Activated T-helper 1 cell treated with anti-CD3 and anti-CD28 coated beads, Interleukin-12 subunit alpha, Interleukin-12 subunit beta, Interleukin-2, Interleukin-4 antibody, amounts not matched to agents 30 ng/mL and 10 ng/mL and 1 ng/mL, durations not matched to agents 14 hours and 24 hours and 36 hours (primary cell): ENCODE measurements around the gene PLEKHM2. TPM values are rescaled to one million over a fixed set of nuclear protein-coding genes. Genes with fewer than 3 reads are reported as not detected.
"Not testable (repeated sequence)": the region's sequence is repeated elsewhere in the genome, so short reads cannot be mapped to it uniquely, and the experiment has no call there.

Source experiments
- DNase-seq: peaks from one replicate; pipeline ENCODE4 v3.0.0; 2021; ENCODE audit warnings: low spot score
- H3K27ac Mint-ChIP-seq: one replicate; pipeline ENCODE4 v1.8.0; 2021; ENCODE audit warnings: mild to moderate bottlenecking, mixed read lengths
- H3K27me3 Mint-ChIP-seq: one replicate; pipeline ENCODE4 v1.8.0; 2022; ENCODE audit warnings: mild to moderate bottlenecking, moderate library complexity, mixed read lengths; ENCODE audit not compliant: insufficient read depth
- H3K36me3 Mint-ChIP-seq: one replicate; pipeline ENCODE4 v1.8.0; 2021; ENCODE audit warnings: low read depth, mixed read lengths
- H3K4me1 Mint-ChIP-seq: one replicate; pipeline ENCODE4 v1.8.0; 2021; ENCODE audit warnings: low read depth, mixed read lengths
- H3K4me3 Mint-ChIP-seq: one replicate; pipeline ENCODE4 v1.8.0; 2021; ENCODE audit warnings: mild to moderate bottlenecking, moderate library complexity, mixed read lengths
- H3K9me3 Mint-ChIP-seq: one replicate; pipeline ENCODE4 v1.8.0; 2021; ENCODE audit warnings: mixed read lengths
- intact Hi-C: fragments of 100-400 bp; cut with micrococcal nuclease; formaldehyde crosslinking; loops from one replicate; pipeline ENCODE4 v1.15.1; 2024
- total RNA-seq: library from RNA; stranded (reverse); gene quantifications from 2 replicates; pipeline ENCODE4 v1.2.3, GENCODE V29; 2022

The PLEKHM2 gene
- total RNA-seq, 1 donor from 2014 or later = 66.2 TPM

DNA sequence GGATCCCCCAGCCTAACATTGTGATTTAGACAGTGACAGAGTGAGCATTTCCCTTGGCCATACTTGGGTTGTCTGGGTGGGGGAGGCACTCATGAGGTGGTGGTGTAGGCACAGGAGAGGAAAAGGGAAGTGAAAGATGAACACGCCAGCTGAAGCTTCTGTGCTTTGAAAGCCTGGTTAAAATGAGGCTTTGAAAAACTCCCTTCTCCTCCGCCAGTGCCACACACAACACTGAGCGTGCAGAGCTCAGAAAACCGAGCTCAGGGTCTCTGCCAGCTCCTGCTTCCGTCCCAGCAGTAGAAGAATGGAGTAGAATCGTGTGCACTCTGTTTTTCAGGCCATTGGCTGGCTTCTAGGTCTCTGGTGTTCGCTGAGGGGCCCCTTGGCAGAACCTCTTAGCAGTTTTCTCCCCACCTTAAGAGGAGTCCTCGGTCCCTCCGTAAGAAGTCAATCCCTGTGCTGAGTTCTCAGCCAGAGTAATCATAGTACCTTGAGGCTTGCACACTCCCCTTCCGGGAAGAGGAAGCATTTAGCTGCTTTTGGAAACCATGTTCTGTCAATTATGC is 12.9 kb downstream of the PLEKHM2 start:
- peak; percentile 47 for DNase-seq
- intact Hi-C loops = loop anchor here (1.0 kb wide), 1 partner anchor 44 kb away; no protein-coding TSS in a partner anchor
- H3K9me3 Mint-ChIP-seq = no peaks in the 10 kb centered on the region
- H3K4me3 Mint-ChIP-seq = peak overlapping the region; percentile 86
- H3K27ac Mint-ChIP-seq = peak overlapping the region; percentile 95
- H3K27me3 Mint-ChIP-seq = no peaks in the 10 kb centered on the region
- peaks cover 32% of the 10 kb centered on the region for H3K4me1 Mint-ChIP-seq
- H3K36me3 Mint-ChIP-seq = peaks cover 12% of the 10 kb centered on the region

DNA sequence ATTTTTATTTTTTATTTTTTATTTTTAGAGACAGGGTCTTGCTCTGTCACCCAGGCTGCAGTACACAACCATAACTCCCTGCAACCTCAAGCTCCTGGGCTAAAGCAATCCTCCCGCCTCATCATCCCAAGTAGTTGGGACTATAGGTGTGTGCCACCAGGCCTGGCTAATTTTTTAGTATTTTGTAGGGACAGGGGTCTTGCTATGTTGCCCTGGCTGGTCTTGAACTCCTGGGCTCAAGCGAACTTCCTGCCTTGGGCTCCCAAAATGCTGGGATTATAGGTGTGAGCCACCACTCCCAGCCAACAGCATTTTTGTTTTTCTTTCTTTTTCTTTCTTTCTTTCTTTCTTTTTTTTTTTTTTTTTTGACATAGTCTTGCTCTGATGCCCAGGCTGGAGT is 14.1 kb downstream of the PLEKHM2 start:
- peak overlapping the region; percentile 65 for H3K27ac Mint-ChIP-seq
- no peaks in the 10 kb centered on the region for H3K27me3 Mint-ChIP-seq
- H3K4me1 Mint-ChIP-seq = peaks cover 32% of the 10 kb centered on the region
- DNase-seq = no peak
- H3K36me3 Mint-ChIP-seq = peaks cover 12% of the 10 kb centered on the region
- H3K9me3 Mint-ChIP-seq = no peaks in the 10 kb centered on the region
- peak overlapping the region; percentile 51 for H3K4me3 Mint-ChIP-seq
- intact Hi-C loops = no loop called here

DNA sequence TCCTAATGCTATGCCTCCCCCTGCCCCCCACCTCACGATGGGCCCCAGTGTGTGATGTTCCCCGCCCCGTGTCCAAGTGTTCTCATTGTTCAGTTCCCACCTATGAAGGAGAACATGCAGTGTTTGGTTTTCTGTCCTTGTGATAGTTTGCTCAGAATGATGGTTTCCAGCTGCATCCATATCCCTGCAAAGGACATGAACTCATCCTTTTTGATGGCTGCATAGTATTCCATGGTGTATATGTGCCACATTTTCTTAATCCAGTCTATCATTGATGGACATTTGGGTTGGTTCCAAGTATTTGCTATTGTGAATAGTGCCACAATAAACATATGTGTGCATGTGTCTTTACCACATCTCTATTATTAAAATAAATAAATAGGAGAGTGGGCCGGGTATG is 15.2 kb downstream of the PLEKHM2 start:
- intact Hi-C loops = not testable (repeated sequence)

DNA sequence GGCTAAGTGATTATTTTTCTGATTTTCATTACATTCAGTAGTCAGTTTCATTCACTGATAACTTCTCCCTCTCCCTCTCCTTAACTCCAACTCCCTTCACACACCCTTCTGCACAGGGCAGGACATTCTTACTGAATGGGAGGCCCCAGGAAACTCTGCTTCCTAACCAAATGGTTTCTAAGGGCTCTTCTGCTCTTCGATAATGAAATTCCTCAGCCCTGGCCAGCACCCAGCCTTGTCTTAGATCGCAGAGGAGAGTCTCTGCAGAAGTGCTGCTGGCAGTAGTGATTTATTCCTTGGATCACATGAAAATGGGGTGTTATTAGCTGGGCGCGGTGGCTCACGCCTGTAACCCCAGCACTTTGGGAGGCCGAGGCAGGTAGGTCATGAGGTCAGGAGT is 16.4 kb downstream of the PLEKHM2 start:
- Mint-ChIP-seq H3K4me1 (peaks cover 35% of the 10 kb centered on the region), H3K27ac (no peak overlapping the region), H3K36me3 (peaks cover 14% of the 10 kb centered on the region), H3K27me3 (no peaks in the 10 kb centered on the region), H3K9me3 (no peaks in the 10 kb centered on the region), H3K4me3 (no peak overlapping the region)
- no peak for DNase-seq
- intact Hi-C loops = no loop called here

More for the DNA sequence above, 15.2 kb downstream of the PLEKHM2 start:
- H3K27ac Mint-ChIP-seq, H3K9me3 Mint-ChIP-seq, H3K4me3 Mint-ChIP-seq, DNase-seq, H3K27me3 Mint-ChIP-seq: not testable (repeated sequence)
- peaks cover 14% of the 10 kb centered on the region for H3K36me3 Mint-ChIP-seq
- peaks cover 44% of the 10 kb centered on the region for H3K4me1 Mint-ChIP-seq

DNA sequence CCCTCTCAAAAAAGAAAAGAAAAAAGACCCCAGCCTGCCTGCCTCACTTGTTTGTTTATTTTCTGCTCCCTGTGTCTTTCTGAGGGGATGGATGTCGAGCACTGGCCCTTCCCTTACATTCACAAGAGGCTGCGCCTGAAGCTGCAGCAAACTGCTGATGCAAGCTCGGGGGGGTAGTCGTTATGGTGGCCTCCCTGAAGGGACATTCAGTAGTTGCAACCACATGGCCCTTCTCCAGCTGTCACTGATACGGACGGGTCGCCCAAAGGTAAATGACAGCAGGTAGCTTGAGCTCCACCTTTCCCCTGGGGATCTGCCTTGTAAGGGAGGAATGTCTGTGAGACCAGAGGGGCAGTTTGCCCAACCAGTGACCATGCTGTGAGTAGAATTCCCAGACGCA is 17.7 kb downstream of the PLEKHM2 start:
- peaks cover 33% of the 10 kb centered on the region for H3K4me1 Mint-ChIP-seq
- intact Hi-C loops = no loop called here
- no peak for DNase-seq
- peaks cover 23% of the 10 kb centered on the region for H3K36me3 Mint-ChIP-seq
- no peak overlapping the region for H3K27ac Mint-ChIP-seq
- no peak overlapping the region for H3K4me3 Mint-ChIP-seq
- no peaks in the 10 kb centered on the region for H3K9me3 Mint-ChIP-seq
- H3K27me3 Mint-ChIP-seq = no peaks in the 10 kb centered on the region

DNA sequence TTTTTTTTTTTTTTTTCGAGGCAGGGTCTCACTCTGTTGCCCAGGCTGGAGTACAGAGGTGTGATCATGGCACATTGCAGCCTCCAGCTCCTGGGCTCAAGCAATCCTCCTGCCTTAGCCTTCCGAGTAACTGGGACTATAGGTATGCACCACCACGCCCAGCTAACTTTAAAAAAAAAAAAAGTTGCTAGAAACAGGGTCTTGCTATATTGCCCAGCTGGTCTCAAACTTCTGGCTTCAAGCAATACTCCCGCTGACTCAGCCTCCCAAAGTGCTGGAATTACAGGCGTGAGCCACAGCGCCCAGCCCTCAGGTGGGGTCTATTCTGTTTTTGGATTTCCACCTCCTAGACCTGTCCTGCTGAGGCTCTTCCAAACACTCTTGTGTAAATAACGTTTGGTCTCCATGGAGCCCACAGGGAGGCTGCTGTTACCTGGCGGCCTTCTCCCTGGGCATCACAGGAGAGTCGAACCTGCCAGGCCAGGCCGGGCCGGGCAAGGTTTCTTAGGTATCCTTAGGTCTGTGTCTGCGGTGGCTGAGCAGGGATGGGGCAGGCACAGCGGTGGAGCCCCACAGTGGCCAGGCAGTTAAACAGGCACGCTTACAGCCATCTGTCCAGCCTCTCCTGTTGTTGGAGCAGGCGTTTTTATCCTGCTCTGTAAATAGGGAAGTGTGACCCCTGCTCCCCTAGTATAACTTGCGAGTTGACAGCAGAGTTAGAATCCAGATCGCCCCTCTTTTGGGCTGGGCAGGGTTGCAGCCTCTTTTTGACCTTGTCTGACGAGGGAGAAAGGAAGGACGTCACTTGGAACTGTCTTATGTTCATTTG is 18.8 kb downstream of the PLEKHM2 start:
- H3K4me3 Mint-ChIP-seq = no peak overlapping the region
- peaks cover 24% of the 10 kb centered on the region for H3K4me1 Mint-ChIP-seq
- no peaks in the 10 kb centered on the region for H3K9me3 Mint-ChIP-seq
- peaks cover 20% of the 10 kb centered on the region for H3K36me3 Mint-ChIP-seq
- intact Hi-C loops = no loop called here
- no peak overlapping the region for H3K27ac Mint-ChIP-seq
- no peaks in the 10 kb centered on the region for H3K27me3 Mint-ChIP-seq
- DNase-seq = no peak

DNA sequence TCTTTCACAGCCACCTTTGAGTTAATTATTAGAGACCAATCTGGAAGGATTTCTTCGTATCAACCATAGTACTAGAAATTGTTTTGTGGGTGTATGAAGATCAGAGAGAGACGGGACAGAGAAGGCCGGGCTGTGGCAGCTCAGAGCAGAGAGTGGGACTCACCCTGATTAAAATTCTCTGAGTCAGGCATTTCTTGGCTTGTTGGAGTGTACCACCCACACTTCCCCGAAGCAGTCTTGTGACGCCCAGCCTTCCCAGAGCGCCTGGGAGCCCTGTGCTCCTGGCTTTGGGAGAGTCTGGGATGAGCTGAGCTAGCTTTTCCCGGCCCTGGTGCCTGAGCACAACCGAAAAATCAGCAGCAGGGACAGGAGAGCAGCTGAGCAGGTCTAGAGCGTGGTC is 19.4 kb downstream of the PLEKHM2 start:
- no peak overlapping the region for H3K4me3 Mint-ChIP-seq
- H3K4me1 Mint-ChIP-seq = peaks cover 20% of the 10 kb centered on the region
- no peaks in the 10 kb centered on the region for H3K27me3 Mint-ChIP-seq
- peaks cover 20% of the 10 kb centered on the region for H3K36me3 Mint-ChIP-seq
- H3K27ac Mint-ChIP-seq = no peak overlapping the region
- H3K9me3 Mint-ChIP-seq = no peaks in the 10 kb centered on the region
- intact Hi-C loops = no loop called here
- DNase-seq = no peak

DNA sequence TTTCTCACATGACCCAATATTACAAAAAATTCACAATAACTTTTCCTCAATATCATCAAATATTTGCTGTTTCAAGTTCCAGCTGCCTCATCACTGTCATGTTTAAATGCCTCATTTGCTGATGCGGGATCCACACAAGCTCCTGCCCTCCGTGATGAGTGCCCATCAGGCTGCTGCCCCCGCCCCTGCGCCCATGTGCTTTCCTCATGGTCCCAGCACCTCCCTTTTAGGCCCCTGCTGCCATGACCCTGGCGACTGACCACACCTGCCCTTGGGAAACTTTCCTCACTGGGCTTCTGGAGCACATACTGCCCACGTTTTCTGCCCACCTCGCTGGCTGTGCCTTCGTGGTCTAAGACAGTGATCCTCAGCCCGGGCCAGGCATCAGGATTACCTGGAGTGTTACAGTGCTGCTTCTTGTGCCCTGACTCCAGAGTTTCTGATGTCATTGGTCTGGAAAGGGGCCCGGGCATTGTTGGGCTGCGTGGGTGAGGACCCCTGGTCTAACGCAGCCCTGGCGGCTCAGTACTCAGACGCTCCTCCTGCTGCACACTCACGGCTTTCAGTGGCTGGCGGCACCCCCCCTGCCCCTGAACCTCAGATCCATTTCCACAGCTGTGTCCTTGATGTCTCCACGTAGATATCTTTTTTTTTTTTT is 20.5 kb downstream of the PLEKHM2 start:
- no peak for DNase-seq
- Mint-ChIP-seq H3K27ac (no peak overlapping the region), H3K9me3 (no peaks in the 10 kb centered on the region), H3K36me3 (peaks cover 16% of the 10 kb centered on the region), H3K27me3 (no peaks in the 10 kb centered on the region), H3K4me1 (peaks cover 18% of the 10 kb centered on the region), H3K4me3 (no peak overlapping the region)
- intact Hi-C loops = no loop called here

DNA sequence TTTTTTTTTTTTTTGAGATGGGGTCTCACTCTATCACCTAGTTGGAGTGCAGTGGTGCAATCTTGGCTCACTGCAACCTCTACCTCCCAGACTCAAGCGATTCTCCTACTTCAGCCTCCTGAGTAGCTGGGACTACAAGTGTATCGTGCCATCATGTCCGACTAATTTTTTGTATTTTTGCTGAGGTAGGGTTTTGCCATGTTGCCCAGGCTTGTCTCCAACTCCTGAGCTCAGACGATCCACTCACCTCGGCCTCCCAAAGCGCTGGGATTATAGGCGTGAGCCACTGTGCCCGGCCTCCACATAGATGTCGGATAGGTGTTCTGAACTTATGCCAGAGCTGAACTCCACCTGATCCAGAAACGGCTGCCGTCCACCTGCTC is 21.1 kb downstream of the PLEKHM2 start:
- H3K4me3 Mint-ChIP-seq = no peak overlapping the region
- DNase-seq = no peak
- peaks cover 18% of the 10 kb centered on the region for H3K4me1 Mint-ChIP-seq
- intact Hi-C loops = no loop called here
- H3K27me3 Mint-ChIP-seq = no peaks in the 10 kb centered on the region
- no peaks in the 10 kb centered on the region for H3K9me3 Mint-ChIP-seq
- peaks cover 16% of the 10 kb centered on the region for H3K36me3 Mint-ChIP-seq
- H3K27ac Mint-ChIP-seq = peak overlapping the region; percentile 26

DNA sequence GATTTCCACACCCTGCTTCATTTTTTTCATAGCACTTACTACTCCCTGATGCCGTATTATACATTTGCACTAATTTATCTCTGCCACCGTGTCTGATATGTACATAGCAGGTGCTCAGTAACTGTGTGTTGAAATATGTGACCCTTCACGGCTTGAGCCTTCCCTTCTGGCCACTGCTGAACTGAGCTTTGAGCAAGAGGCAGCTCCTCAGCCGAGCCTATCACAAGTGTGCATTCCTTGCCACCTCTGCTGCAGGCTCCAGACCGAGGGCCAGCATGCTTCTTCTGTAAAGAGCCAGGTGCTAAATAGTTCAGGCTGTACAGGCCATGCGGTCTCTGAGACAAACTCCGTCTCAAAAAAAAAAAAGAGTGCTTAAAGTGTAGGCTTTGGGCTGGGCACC is 22.6 kb downstream of the PLEKHM2 start:
- no peak for DNase-seq
- Mint-ChIP-seq H3K27me3 (no peaks in the 10 kb centered on the region), H3K9me3 (no peaks in the 10 kb centered on the region), H3K36me3 (peaks cover 16% of the 10 kb centered on the region), H3K4me1 (peaks cover 18% of the 10 kb centered on the region), H3K27ac (peak overlapping the region; percentile 16), H3K4me3 (no peak overlapping the region)
- intact Hi-C loops = no loop called here

DNA sequence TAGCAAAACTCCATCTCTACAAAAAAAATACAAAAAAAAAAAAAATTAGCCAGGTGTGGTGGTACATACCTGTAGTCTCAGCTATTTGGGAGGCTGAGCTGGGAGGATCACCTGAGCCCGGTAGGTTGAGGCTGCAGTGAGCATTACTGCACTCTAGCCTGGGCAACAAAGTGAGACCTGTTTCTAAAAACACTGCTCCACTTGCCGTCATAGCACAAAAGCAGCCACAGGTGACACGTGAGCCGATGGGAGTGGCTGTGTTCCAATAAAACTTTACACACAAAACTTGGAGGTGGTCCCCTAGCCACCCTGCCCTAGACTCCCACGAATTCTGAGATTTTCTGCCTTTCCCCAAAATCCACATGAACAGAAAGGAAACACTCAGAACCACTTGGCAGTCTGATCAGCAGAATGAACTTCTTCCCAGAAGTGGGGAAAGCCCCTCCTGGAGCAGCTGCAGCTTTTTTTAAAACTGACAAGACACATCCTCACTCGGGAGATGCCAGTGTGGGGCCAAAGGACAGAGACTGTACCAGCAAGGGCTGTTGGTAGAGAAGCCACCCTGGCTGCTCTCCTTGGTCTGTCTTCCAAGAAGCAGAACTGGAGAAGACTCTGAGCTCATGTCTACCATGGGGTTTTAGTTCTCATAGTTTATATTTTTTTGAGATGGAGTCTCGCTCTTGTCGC is 23.3 kb downstream of the PLEKHM2 start:
- Mint-ChIP-seq H3K4me3 (no peak overlapping the region), H3K9me3 (no peaks in the 10 kb centered on the region), H3K4me1 (peaks cover 18% of the 10 kb centered on the region), H3K27me3 (no peaks in the 10 kb centered on the region), H3K27ac (no peak overlapping the region), H3K36me3 (peaks cover 16% of the 10 kb centered on the region)
- intact Hi-C loops = no loop called here
- no peak for DNase-seq

DNA sequence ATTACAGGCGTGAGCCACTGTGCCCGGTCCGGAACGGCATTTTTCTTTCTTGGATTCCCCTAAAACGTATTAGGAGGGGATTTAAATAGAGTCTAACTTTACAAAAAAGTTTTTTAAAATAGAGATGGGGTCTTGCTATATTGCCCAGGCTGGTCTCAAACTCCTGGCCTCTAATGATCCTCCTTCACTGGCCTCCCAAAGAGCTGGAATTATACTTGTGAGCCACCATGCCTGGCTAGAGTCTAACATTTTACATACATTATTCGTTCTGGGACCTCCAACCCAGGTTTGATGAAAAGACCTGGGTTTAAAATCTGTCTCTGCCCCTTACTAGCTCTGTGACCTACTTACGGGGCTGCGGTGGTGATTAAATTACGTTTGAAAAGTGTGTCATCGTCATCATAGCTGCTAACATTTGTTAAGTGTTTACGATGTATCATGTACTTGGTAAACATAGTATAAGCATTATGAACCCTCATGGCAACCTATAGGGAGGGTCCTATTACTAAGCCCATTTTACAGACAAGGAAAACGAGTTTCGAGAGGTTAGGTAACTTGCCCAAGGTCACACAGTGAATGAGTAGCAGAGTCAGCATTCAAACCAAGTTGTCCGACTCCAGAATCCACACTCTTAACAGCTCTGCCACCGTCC is 24.5 kb downstream of the PLEKHM2 start:
- no peak overlapping the region for H3K27ac Mint-ChIP-seq
- no peak overlapping the region for H3K4me3 Mint-ChIP-seq
- peaks cover 14% of the 10 kb centered on the region for H3K4me1 Mint-ChIP-seq
- no peaks in the 10 kb centered on the region for H3K9me3 Mint-ChIP-seq
- no peaks in the 10 kb centered on the region for H3K27me3 Mint-ChIP-seq
- intact Hi-C loops = no loop called here
- DNase-seq = no peak
- peaks cover 13% of the 10 kb centered on the region for H3K36me3 Mint-ChIP-seq
